Prostate gland (tissue), 2 donors: ENCODE data around the gene PRAC2.

Experiments used
- POLR2A ChIP-seq: fragments of 450-650 bp; IDR thresholded peaks from one replicate; pipeline ENCODE4 v1.6.1; 2016; ENCODE audit warnings: antibody characterized with exemption, mild to moderate bottlenecking
- TF ChIP-seq, protein P1 (sequence below), 4 experiments: fragments of 200-600 bp in 2 of 4; fragments of 450-650 bp in 2 of 4; sonication (generic) in 2 of 4; IDR thresholded peaks; 1 replicate in 3 of 4; 2 replicates in 1 of 4; pipeline ENCODE4 v1.5.1; 2016 to 2019; ENCODE audit warnings: antibody characterized with exemption in 4 of 4, mild to moderate bottlenecking in 2 of 4, moderate library complexity in 2 of 4

DNA sequence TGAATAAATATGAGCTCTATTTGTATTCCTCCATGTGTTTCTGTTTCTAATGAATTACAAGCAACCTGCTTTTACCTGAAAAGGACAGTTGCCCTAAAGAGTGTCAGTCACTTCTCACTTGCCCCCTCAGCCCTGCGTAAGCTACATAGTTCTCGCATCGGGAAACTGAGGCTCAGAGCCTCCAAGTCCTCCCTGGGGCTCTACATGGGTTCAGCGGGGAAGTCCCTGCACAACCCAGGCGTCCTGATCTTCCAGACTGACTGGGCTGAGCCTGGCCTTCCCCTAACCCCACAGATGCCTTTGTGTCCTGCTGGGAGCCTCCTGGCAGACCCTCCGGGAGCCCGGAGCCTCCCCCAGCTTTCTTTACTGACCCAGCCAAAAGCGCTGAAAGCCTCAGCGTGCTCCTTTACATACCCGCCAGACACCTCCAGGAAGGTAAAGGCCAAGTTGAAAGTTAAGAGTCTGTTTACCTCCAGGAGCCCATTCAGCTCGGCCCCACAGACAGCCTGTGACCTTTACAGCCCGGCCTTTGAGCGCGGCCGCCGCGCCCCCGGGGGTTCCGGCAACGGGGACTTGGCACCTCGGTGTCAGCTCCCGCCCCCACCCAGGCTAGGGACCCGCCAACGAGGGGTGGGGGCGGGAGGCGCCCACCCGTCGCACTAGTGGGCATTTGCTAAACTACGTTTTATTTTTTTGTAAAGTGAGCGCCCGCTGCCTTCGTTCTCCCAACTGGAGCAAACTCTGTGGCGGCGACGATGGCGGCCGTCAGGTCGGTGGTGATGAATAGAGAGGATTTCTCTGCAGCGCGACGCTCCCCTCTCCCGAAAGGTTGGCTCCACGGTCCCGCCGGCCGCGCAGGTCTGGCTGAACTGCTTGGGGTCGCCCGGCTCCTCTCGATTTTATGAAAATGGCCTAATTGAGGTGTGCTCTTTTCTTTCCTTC, 10.0 kb downstream of the PRAC2 start:
- no peak for TF ChIP-seq POLR2A
- TF ChIP-seq, protein P1, sequence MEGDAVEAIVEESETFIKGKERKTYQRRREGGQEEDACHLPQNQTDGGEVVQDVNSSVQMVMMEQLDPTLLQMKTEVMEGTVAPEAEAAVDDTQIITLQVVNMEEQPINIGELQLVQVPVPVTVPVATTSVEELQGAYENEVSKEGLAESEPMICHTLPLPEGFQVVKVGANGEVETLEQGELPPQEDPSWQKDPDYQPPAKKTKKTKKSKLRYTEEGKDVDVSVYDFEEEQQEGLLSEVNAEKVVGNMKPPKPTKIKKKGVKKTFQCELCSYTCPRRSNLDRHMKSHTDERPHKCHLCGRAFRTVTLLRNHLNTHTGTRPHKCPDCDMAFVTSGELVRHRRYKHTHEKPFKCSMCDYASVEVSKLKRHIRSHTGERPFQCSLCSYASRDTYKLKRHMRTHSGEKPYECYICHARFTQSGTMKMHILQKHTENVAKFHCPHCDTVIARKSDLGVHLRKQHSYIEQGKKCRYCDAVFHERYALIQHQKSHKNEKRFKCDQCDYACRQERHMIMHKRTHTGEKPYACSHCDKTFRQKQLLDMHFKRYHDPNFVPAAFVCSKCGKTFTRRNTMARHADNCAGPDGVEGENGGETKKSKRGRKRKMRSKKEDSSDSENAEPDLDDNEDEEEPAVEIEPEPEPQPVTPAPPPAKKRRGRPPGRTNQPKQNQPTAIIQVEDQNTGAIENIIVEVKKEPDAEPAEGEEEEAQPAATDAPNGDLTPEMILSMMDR (IDR thresholded peaks at IDR 0.05): no peak
